VCaP (cell line): ENCODE data around the gene TMA7.

Source experiments
- H3K27ac ChIP-seq: fragments of 450-650 bp; 2 replicates; pipeline ENCODE4 v1.5.1; 2017
- CTCF ChIP-seq: fragments of 450-650 bp; conservative IDR thresholded peaks from 2 replicates; pipeline ENCODE4 v1.5.1; 2017; ENCODE audit warnings: mild to moderate bottlenecking, moderate library complexity

The TMA7 gene

GRCh38 chr3:48439820-48440589, at the start of gene TMA7, which contains the start of gene CCDC51:
TMA7 (plus strand) TSS chr3:48440257; CDS start chr3:48440297, 40 bp downstream.
CCDC51 (minus strand) TSS chr3:48440119; CDS start chr3:48435128, 4,991 bp downstream.
- no peak for TF ChIP-seq CTCF

GRCh38 chr3:48394391-48394790, 45.7 kb upstream of the TMA7 start:
- no peak overlapping the region for H3K27ac ChIP-seq
- no peak for TF ChIP-seq CTCF

More at GRCh38 chr3:48439820-48440589, at the start of gene TMA7, which contains the start of gene CCDC51:
- peak within 1 kb of the TSS; percentile 95 for H3K27ac ChIP-seq

- H3K27ac ChIP-seq: no peak overlapping the region
- TF ChIP-seq CTCF: no peak
Measured at GRCh38 chr3:48395714-48396113, 44.3 kb upstream of the TMA7 start.

- no peak overlapping the region; the same call in 1 of the 2 replicates for H3K27ac ChIP-seq
- no peak for TF ChIP-seq CTCF
Measured at GRCh38 chr3:48397767-48398681, 42.0 kb upstream of the TMA7 start.

- TF ChIP-seq CTCF: no peak
Measured at GRCh38 chr3:48398701-48399386, 41.2 kb upstream of the TMA7 start.

GRCh38 chr3:48399387-48400172, 40.5 kb upstream of the TMA7 start:
- H3K27ac ChIP-seq: peak overlapping the region; percentile 57
- no peak for TF ChIP-seq CTCF

More at GRCh38 chr3:48398701-48399386, 41.2 kb upstream of the TMA7 start:
- H3K27ac ChIP-seq: peak overlapping the region; percentile 57
